Neural cell (in vitro differentiated cells): Measurements from ENCODE around the gene HDGF.

Source experiments
- CTCF ChIP-seq: fragments of 450-650 bp; IDR thresholded peaks from 2 replicates; pipeline ENCODE4 v1.5.1; 2014; ENCODE audit warnings: antibody characterized with exemption, mild to moderate bottlenecking, moderate library complexity; ENCODE audit not compliant: poor library complexity, severe bottlenecking
- EP300 ChIP-seq: fragments of 450-650 bp; conservative IDR thresholded peaks from 2 replicates; pipeline ENCODE4 v1.6.1; 2014; ENCODE audit warnings: antibody characterized with exemption, mild to moderate bottlenecking, moderate library complexity; ENCODE audit not compliant: poor library complexity, severe bottlenecking
- EZH2 ChIP-seq: fragments of 200-600, 300-800 bp; shearing (Covaris generic), sonication (generic); IDR thresholded peaks from 2 replicates; pipeline ENCODE4 v1.6.1; 2014; ENCODE audit warnings: antibody characterized with exemption, low read length, borderline replicate concordance, mild to moderate bottlenecking; ENCODE audit not compliant: insufficient read depth, poor library complexity, severe bottlenecking
- MXI1 ChIP-seq: fragments of 450-650 bp; conservative IDR thresholded peaks from 2 replicates; pipeline ENCODE4 v1.6.1; 2014; ENCODE audit warnings: antibody characterized with exemption, mild to moderate bottlenecking; ENCODE audit not compliant: poor library complexity, severe bottlenecking
- POLR2AphosphoS5 ChIP-seq: IDR thresholded peaks from 2 replicates; pipeline ENCODE4 v1.6.1; 2012
- RAD21 ChIP-seq: fragments of 450-650 bp; conservative IDR thresholded peaks from 2 replicates; pipeline ENCODE4 v1.6.1; 2014; ENCODE audit warnings: antibody characterized with exemption, mild to moderate bottlenecking, moderate library complexity
- REST ChIP-seq: IDR thresholded peaks from 2 replicates; pipeline ENCODE4 v1.6.1; 2012; ENCODE audit warnings: borderline replicate concordance
- SMC3 ChIP-seq: fragments of 450-650 bp; conservative IDR thresholded peaks from 2 replicates; pipeline ENCODE4 v1.6.1; 2014; ENCODE audit warnings: antibody characterized with exemption, mild to moderate bottlenecking, moderate library complexity; ENCODE audit not compliant: poor library complexity
- TAF1 ChIP-seq: IDR thresholded peaks from 2 replicates; pipeline ENCODE4 v1.6.1; 2012; ENCODE audit warnings: low read depth

GRCh38 chr1:156692925-156693847 lies 58.3 kb downstream of the HDGF start:
- TF ChIP-seq EZH2 (no peak), CTCF (no peak), EP300 (no peak), TAF1 (no peak), RAD21 (no peak), SMC3 (no peak), MXI1 (no peak), POLR2AphosphoS5 (no peak), REST (no peak)
